Neural cell (in vitro differentiated cells): Measurements from ENCODE around the gene ONECUT1. TPM values are rescaled to one million over a fixed set of nuclear protein-coding genes. Genes with fewer than 3 reads are reported as not detected.

Experiments
- H2AFZ ChIP-seq: fragments of 200-600, 300-800 bp; sonication (generic), shearing (Covaris generic); 2 replicates; pipeline ENCODE4 v1.6.0; 2014; ENCODE audit warnings: low read depth, mild to moderate bottlenecking, antibody characterized with exemption, low read length, moderate library complexity
- H3F3A ChIP-seq: fragments of 200-600 bp; shearing (Covaris generic); 2 replicates; pipeline ENCODE4 v1.6.1; 2016; ENCODE audit warnings: mild to moderate bottlenecking, moderate library complexity, mixed read lengths, antibody characterized with exemption, low read length; ENCODE audit not compliant: insufficient read depth, poor library complexity, severe bottlenecking
- H3K27ac ChIP-seq: fragments of 200-600, 300-800 bp; sonication (generic), shearing (Covaris generic); 2 replicates; pipeline ENCODE4 v1.5.1; 2014; ENCODE audit warnings: mild to moderate bottlenecking, low read length, moderate library complexity
- H3K27me3 ChIP-seq: fragments of 300-800, 200-600 bp; sonication (generic), shearing (Covaris generic); 2 replicates; pipeline ENCODE4 v1.6.0; 2014; ENCODE audit warnings: mild to moderate bottlenecking, low read depth, low read length, moderate library complexity; ENCODE audit not compliant: insufficient read depth
- H3K36me3 ChIP-seq: fragments of 300-800, 200-600 bp; sonication (generic), shearing (Covaris generic); 2 replicates; pipeline ENCODE4 v1.5.1; 2014; ENCODE audit warnings: mild to moderate bottlenecking, antibody characterized with exemption, low read length, moderate library complexity; ENCODE audit not compliant: insufficient read depth
- H3K4me2 ChIP-seq: fragments of 300-800, 200-600 bp; sonication (generic), shearing (Covaris generic); 2 replicates; pipeline ENCODE4 v1.6.0; 2014; ENCODE audit warnings: mild to moderate bottlenecking, low read length
- H3K4me3 ChIP-seq: fragments of 300-800, 200-600 bp; sonication (generic), shearing (Covaris generic); 2 replicates; pipeline ENCODE4 v1.5.1; 2014; ENCODE audit warnings: mild to moderate bottlenecking, low read length, moderate library complexity
- H3K79me2 ChIP-seq: fragments of 200-600 bp; shearing (Covaris generic); replicated peaks from 2 replicates; pipeline ENCODE4 v1.6.0; 2014; ENCODE audit warnings: mild to moderate bottlenecking, low read length, moderate library complexity; ENCODE audit not compliant: insufficient read depth
- H3K9ac ChIP-seq: fragments of 300-800, 200-600 bp; sonication (generic), shearing (Covaris generic); 2 replicates; pipeline ENCODE4 v1.6.1; 2016; ENCODE audit warnings: mild to moderate bottlenecking, low read length, mixed read lengths
- H3K9me2 ChIP-seq: fragments of 200-600 bp; shearing (Covaris generic); 2 replicates; pipeline ENCODE4 v1.6.1; 2016; ENCODE audit warnings: mild to moderate bottlenecking, low read length, mixed read lengths; ENCODE audit not compliant: insufficient read depth
- H3K9me3 ChIP-seq: fragments of 200-600, 300-800 bp; sonication (generic), shearing (Covaris generic); 2 replicates; pipeline ENCODE4 v1.6.1; 2016; ENCODE audit warnings: mild to moderate bottlenecking, mixed run types, low read length, moderate library complexity, mixed read lengths
- H4K20me1 ChIP-seq: fragments of 200-600 bp; shearing (Covaris generic); 2 replicates; pipeline ENCODE4 v1.6.1; 2016; ENCODE audit warnings: mild to moderate bottlenecking, mixed run types; ENCODE audit not compliant: insufficient read depth
- EP300 ChIP-seq: fragments of 450-650 bp; conservative IDR thresholded peaks from 2 replicates; pipeline ENCODE4 v1.6.1; 2014; ENCODE audit warnings: antibody characterized with exemption, mild to moderate bottlenecking, moderate library complexity; ENCODE audit not compliant: poor library complexity, severe bottlenecking
- EZH2 ChIP-seq: fragments of 200-600, 300-800 bp; shearing (Covaris generic), sonication (generic); IDR thresholded peaks from 2 replicates; pipeline ENCODE4 v1.6.1; 2014; ENCODE audit warnings: antibody characterized with exemption, low read length, borderline replicate concordance, mild to moderate bottlenecking; ENCODE audit not compliant: insufficient read depth, poor library complexity, severe bottlenecking
- MXI1 ChIP-seq: fragments of 450-650 bp; conservative IDR thresholded peaks from 2 replicates; pipeline ENCODE4 v1.6.1; 2014; ENCODE audit warnings: antibody characterized with exemption, mild to moderate bottlenecking; ENCODE audit not compliant: poor library complexity, severe bottlenecking
- POLR2AphosphoS5 ChIP-seq: IDR thresholded peaks from 2 replicates; pipeline ENCODE4 v1.6.1; 2012
- RAD21 ChIP-seq: fragments of 450-650 bp; conservative IDR thresholded peaks from 2 replicates; pipeline ENCODE4 v1.6.1; 2014; ENCODE audit warnings: antibody characterized with exemption, mild to moderate bottlenecking, moderate library complexity
- SMC3 ChIP-seq: fragments of 450-650 bp; conservative IDR thresholded peaks from 2 replicates; pipeline ENCODE4 v1.6.1; 2014; ENCODE audit warnings: antibody characterized with exemption, mild to moderate bottlenecking, moderate library complexity; ENCODE audit not compliant: poor library complexity
- TAF1 ChIP-seq: IDR thresholded peaks from 2 replicates; pipeline ENCODE4 v1.6.1; 2012; ENCODE audit warnings: low read depth
- polyA plus RNA-seq: library from polyadenylated mRNA; depleted of rRNA; stranded (reverse); fragments of >200 nt; gene quantifications from 2 replicates; pipeline ENCODE4 v1.2.3, GENCODE V29; 2014
- TF ChIP-seq, protein P1 (sequence below): IDR thresholded peaks from 2 replicates; pipeline ENCODE4 v1.6.1; 2012; ENCODE audit warnings: borderline replicate concordance
- TF ChIP-seq, protein P2 (sequence below): fragments of 450-650 bp; IDR thresholded peaks from 2 replicates; pipeline ENCODE4 v1.5.1; 2014; ENCODE audit warnings: antibody characterized with exemption, mild to moderate bottlenecking, moderate library complexity; ENCODE audit not compliant: poor library complexity, severe bottlenecking

Gene ONECUT1
- polyA plus RNA-seq, 1 donor from 2014 or later, result 1.2 TPM

DNA sequence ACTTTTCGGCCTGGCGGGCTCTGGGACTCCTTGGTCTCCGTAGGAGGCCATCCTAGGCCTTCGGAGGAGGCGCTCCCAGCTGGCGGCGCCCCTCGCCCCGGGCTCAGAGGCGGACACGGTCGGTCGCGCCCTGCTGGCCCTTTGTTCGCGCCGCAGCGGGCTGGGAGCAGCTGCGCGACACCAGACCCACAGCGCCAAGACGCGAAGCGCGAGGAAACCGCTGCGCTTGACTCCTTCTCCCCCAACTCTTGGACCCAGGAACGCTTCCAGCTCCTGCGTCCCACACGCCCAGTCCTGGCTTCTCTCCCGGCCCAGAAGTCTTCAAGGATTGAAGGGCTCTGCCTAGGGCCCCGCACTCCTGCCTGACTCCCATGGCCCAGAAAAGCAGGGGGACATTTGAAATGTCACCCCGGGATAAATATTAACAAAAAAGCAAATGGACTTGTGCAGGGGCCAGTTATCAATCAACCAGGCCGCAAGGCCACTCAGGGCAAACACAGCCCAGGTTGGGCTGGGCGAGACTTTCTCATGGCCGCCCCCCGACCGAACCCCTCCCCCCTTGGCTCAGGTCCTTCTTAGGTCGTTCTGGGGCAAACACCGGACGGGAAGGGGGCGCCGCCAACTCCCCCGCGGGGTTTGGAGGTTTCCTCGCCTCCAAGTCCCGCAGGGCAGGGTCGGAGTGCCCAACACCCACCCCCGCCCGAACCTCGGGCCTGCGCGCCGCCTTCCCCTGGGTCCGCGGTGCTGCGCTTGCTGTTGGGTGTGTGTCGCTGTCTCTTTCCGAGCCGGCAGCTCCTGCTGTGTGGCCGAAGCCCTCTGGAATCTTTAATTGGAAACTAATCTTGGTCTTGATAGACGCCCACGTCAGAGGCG lies 5.1 kb downstream of the ONECUT1 start:
- TF ChIP-seq, protein P1, sequence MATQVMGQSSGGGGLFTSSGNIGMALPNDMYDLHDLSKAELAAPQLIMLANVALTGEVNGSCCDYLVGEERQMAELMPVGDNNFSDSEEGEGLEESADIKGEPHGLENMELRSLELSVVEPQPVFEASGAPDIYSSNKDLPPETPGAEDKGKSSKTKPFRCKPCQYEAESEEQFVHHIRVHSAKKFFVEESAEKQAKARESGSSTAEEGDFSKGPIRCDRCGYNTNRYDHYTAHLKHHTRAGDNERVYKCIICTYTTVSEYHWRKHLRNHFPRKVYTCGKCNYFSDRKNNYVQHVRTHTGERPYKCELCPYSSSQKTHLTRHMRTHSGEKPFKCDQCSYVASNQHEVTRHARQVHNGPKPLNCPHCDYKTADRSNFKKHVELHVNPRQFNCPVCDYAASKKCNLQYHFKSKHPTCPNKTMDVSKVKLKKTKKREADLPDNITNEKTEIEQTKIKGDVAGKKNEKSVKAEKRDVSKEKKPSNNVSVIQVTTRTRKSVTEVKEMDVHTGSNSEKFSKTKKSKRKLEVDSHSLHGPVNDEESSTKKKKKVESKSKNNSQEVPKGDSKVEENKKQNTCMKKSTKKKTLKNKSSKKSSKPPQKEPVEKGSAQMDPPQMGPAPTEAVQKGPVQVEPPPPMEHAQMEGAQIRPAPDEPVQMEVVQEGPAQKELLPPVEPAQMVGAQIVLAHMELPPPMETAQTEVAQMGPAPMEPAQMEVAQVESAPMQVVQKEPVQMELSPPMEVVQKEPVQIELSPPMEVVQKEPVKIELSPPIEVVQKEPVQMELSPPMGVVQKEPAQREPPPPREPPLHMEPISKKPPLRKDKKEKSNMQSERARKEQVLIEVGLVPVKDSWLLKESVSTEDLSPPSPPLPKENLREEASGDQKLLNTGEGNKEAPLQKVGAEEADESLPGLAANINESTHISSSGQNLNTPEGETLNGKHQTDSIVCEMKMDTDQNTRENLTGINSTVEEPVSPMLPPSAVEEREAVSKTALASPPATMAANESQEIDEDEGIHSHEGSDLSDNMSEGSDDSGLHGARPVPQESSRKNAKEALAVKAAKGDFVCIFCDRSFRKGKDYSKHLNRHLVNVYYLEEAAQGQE, result no peak
- TF ChIP-seq, protein P2, sequence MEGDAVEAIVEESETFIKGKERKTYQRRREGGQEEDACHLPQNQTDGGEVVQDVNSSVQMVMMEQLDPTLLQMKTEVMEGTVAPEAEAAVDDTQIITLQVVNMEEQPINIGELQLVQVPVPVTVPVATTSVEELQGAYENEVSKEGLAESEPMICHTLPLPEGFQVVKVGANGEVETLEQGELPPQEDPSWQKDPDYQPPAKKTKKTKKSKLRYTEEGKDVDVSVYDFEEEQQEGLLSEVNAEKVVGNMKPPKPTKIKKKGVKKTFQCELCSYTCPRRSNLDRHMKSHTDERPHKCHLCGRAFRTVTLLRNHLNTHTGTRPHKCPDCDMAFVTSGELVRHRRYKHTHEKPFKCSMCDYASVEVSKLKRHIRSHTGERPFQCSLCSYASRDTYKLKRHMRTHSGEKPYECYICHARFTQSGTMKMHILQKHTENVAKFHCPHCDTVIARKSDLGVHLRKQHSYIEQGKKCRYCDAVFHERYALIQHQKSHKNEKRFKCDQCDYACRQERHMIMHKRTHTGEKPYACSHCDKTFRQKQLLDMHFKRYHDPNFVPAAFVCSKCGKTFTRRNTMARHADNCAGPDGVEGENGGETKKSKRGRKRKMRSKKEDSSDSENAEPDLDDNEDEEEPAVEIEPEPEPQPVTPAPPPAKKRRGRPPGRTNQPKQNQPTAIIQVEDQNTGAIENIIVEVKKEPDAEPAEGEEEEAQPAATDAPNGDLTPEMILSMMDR, result no peak
- TF ChIP-seq MXI1 (no peak), POLR2AphosphoS5 (no peak), RAD21 (no peak), EZH2 (peak; percentile 20)
- no peak overlapping the region for H2AFZ ChIP-seq
- peak overlapping the region; percentile 77 for H3K4me3 ChIP-seq
- peaks cover 90% of the 10 kb centered on the region for H3K27me3 ChIP-seq
- no peaks in the 10 kb centered on the region for H4K20me1 ChIP-seq
- peak overlapping the region; percentile 12 for H3K27ac ChIP-seq
- H3F3A ChIP-seq, result no peaks in the 10 kb centered on the region
- H3K36me3 ChIP-seq, result no peaks in the 10 kb centered on the region
- no peak overlapping the region for H3K4me2 ChIP-seq
- H3K9ac ChIP-seq, result peak overlapping the region; percentile 44
- no peaks in the 10 kb centered on the region for H3K79me2 ChIP-seq
- peaks cover 6% of the 10 kb centered on the region for H3K9me3 ChIP-seq
- H3K9me2 ChIP-seq, result no peaks in the 10 kb centered on the region

DNA sequence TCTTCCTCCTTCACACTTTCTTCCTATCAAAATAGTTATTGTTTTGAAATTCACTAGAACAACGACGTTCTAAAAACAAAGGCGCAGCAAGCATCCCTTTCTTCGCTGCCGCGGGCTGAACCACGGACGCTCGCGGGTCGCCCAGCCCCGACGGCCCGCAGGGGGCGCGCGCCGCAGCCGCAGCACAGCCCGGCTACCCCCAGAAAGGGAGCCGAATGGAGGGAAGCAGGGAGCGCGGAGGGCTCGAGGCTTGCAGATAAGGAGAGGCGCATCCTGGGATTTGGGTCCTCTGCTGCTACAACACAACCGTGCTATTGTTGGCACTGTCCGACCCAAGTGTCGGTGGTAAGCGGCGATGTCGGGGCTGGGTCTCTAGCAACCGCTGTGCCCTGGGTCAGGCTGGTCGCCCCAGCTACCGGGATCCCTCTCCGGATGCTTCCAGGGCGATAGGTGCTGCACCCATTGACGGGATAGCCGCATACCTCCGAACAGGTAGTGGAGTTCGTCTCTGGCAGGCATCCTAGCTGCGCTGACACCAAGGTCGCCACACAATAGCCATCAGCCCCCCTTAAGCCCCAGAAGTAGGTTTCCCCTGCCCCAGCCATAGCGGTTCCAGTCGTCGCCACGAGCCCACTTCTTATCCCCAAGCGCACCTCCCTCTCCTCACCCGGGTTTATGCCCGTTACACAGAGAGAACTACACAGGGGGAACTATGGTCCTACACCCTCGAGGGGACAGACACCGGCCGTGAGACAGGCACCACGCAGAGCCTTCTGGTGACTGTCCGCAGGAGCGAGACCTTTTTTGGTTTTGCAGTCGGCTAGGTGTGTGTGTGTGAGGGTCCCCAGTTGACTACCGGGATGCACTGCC lies 6.0 kb downstream of the ONECUT1 start:
- Histone ChIP-seq H3K27me3 (peaks cover 81% of the 10 kb centered on the region), H3F3A (no peaks in the 10 kb centered on the region), H3K36me3 (no peaks in the 10 kb centered on the region), H3K9me2 (no peaks in the 10 kb centered on the region), H3K9me3 (peaks cover 6% of the 10 kb centered on the region), H3K79me2 (no peaks in the 10 kb centered on the region), H3K9ac (peak overlapping the region; percentile 44), H4K20me1 (no peaks in the 10 kb centered on the region), H2AFZ (no peak overlapping the region), H3K4me2 (no peak overlapping the region), H3K27ac (peak overlapping the region; percentile 21), H3K4me3 (peak overlapping the region; percentile 77)
- TF ChIP-seq EP300, result no peak
- TF ChIP-seq POLR2AphosphoS5, result peak; percentile 11
- TF ChIP-seq, protein P1, result no peak
- peak; percentile 77 for TF ChIP-seq RAD21
- no peak for TF ChIP-seq MXI1
- TF ChIP-seq, protein P2, result peak; percentile 78
- peak; percentile 84 for TF ChIP-seq SMC3
- TF ChIP-seq TAF1, result no peak
- peak; percentile 81 for TF ChIP-seq EZH2
